ENCODE data around the gene HUS1B.
A peak's percentile ranks its signal among the peaks of the same experiment; 100 is the strongest.
"Not testable (repeated sequence)": the region's sequence is repeated elsewhere in the genome, so short reads cannot be mapped to it uniquely, and the experiment has no call there.

HUS1B gene

DNA sequence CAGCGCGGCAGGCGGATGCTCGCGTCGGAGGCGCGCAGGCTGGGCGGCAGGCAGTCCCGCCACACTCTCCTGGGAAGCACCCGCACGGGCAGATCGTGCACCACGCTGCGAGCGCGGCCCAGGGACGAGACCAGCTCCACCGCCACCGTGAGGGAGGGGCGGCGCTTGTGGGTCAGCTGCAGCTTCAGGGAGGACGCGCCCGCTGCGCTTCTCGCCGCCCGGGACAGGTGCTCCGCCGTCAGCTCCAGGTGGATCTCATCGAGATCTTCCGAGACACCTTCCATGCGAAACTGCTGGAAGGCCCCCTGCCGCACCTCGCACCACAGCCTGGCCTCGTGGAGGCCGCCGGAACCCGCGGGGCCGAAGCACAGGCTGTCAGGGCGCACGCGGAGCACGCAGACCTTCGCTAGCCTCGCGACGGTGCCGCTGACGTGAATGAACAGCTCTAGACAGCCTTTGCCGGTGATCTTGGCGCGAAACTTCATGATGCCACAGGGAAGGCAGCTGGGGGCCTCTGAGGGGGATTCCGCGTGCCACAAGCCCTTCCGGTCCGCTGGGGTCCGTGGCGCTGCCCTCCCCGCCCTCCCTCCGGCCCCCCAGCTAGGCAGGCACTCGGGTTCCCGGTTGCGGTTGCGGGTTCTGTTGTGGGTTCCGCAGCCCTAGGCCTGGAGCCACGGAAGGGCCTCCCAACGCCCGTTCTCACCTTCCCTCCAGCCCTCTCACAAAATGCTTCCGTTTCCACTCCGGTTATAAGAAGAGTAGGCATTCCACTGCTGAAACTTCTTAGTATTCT lies at the start of gene HUS1B:
HUS1B (minus strand) TSS at position 641 of the 793 bp plus-strand sequence; CDS start at position 485, 156 bp downstream.
- no peak for DNase-seq

DNA sequence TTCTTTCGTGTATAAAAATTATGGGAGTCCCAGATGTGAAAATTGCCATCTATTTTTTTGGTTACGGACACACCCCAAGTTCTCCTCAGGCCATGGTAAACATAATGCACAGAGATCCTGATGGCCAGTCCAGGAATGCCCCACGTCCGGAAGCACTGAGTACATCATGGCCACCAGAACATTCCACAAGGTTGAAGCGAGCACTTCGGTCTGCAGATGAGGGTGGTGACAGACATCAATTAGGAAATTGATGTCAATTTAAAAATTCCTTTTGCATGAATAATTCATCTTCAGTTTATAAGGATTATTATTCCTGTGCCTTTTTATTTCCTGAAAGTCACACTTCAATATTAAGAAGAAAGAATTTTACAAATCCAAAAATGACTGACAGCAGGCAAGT lies 49.2 kb upstream of the HUS1B start:
- no peak for DNase-seq

- DNase-seq: no peak
Measured at GRCh38 chr6:705047-705446, 48.1 kb upstream of the HUS1B start.

DNA sequence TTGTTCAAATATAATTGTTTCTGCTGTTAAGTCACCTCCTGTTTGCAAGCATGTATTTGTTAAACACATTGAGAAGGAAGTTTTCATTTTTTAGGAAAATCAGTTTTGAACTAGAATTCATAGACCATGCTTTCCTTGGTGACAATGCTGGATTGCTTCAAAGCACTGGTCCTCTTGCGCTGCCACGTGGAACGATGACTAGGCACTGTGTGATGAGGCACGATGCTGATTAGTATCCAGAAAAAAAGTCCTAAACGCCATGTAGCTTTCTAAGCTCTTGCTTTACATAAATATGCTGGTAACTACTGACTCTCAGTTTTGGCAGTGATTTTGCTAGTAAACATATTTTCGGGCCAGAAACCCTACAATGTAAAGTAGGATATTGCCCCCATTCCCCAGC lies 47.1 kb upstream of the HUS1B start:
- no peak for DNase-seq

DNA sequence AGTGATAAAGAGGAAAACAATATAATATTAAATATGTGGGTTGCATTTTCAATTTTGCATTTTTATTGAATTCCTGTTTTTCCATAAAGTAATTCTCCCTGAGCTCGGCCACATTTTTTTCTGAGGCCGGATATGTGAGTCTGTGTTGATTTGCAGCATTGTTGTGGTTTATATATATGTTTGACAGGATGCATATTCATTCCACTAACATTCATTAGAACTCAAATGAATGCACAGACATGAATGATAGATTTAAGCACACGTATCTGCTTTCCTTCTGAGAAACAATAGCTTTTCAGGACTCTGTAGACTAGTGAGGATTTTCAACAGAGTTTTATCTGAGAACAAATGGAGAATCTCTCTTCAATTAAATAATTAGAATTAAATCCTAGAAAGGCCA lies 46.7 kb upstream of the HUS1B start:
- no peak for DNase-seq

DNA sequence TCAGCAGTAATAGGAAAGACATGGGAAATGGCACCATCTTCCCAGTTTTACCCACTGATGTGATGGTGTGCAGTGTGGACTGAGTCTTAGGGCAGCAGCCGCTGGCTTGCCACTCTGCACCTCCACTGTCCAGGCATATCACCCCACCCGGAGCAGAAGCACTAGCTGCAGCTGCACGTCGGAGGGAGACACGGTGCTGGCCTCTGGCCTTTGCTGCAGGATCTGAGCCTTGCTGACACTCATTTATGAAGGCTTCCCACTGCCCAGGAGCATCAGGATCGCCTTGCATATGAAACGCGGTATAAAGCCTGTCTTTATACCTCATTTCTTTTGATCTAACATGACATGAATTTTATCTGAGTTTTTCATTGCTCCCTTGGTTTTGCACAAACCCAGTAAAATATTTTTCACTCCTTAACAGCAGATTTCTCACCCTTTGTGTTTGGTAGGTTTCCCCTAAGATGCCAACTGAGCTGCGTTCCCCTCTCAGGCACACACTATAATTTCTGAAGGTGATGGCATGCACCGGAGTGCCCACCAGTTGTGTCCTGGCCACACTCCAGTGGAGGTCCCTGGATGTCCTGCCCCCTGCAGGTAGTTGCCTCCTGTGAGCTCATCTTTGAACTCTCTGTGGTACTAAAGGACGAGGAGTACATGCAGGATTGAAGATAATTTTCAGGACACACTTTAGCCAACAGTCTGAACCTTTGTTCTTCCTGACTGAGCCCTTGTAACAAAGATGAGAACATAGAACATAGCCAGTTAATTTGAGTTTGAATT lies 45.0 kb upstream of the HUS1B start:
- DNase-seq: no peak

DNA sequence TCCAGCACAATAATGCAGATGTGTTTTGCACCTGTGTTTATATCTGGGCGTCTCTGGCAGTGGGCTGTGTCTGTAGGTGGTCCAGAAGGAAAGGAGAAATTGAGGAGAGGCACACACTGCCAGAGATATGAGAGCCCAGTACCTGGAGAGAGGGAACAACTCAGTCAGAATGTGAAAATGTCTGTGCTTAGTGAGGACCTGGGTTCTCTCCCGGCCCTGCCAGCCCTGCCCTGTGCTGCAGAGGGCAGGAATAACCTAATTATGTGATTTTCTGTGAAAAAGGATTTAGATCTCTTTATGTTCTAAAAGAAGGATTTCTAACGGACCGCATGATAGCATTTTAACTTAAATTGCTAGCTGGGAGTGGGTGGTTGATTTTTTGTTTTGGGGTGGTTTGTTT lies 44.3 kb upstream of the HUS1B start:
- DNase-seq: no peak

- DNase-seq: no peak
Measured at GRCh38 chr6:700490-700889, 43.6 kb upstream of the HUS1B start.

DNA sequence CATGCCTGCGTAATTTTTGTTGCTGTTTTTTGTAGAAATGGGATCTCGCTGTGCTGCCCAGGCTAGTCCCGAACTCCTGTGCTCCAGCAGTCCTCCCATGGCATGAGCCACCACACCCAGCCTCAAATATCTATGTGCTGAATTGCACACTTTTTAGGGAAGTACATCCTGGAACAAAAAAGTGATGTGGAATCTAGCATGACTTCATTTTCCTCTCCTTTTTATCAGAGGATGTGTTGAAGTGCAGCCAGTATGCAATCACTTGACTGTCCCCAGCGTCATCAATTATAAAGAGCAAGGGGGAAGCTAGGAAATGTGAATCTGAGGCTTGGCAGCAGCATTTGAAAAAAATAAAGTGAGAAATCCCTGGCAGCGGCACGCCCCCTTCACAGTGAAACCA lies 42.4 kb upstream of the HUS1B start:
- no peak for DNase-seq

DNA sequence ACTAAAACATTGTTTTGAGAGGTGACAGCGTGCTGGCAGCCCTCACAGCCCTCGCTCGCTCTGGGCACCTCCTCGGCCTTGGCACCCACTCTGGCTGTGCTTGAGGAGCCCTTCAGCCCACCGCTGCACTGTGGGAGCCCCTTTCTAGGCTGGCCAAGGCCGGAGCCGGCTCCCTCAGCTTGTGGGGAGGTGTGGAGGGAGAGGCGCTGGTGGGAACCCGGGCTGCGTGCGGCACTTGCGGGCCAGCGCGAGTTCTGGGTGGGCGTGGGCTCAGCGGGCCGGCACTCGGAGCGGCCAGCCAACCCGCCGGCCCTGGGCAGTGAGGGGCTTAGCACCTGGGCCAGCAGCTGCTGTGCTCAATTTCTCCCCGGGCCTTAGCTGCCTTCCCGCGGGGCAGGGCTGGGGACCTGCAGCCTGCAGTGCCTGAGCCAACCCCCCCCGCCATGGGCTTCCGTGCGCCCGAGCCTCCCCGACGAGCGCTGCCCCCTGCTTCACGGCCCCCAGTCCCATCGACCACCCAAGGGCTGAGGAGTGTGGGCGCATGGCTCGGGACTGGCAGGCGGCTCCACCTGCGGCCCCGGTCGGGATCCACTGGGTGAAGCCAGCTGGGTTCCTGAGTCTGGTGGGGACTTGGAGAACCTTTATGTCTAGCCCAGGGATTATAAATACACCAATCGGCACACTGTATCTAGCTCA lies 37.7 kb upstream of the HUS1B start:
- DNase-seq: not testable (repeated sequence)

GRCh38 chr6:693723-694009 lies 36.8 kb upstream of the HUS1B start:
- no peak for DNase-seq

GRCh38 chr6:692858-693722 lies 36.2 kb upstream of the HUS1B start, which contains the start of gene EXOC2:
EXOC2 (minus strand) TSS chr6:693139; CDS start chr6:637818, 55,321 bp downstream.
- no peak for DNase-seq

- DNase-seq: peak; percentile 19
Measured at GRCh38 chr6:692356-692851, 35.5 kb upstream of the HUS1B start.

DNA sequence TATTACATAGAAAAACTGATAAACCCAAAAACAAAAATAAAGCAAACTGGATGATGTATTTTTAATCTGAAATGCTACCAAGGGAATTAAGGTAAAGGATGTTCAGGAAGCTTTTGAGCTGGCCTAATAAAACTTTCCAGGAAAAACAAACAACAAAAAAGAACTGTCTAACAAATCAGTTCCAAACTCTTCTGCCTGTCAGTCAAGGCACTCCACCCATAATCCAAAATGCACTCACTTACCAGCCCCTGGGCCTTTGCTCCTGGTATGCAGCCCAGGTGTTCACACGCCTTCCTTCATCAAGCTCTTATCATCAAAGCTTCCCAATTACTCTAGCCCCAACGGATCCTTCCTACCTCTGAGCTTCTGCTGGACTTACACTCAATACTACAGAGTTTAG lies 32.3 kb upstream of the HUS1B start:
- no peak for DNase-seq

DNA sequence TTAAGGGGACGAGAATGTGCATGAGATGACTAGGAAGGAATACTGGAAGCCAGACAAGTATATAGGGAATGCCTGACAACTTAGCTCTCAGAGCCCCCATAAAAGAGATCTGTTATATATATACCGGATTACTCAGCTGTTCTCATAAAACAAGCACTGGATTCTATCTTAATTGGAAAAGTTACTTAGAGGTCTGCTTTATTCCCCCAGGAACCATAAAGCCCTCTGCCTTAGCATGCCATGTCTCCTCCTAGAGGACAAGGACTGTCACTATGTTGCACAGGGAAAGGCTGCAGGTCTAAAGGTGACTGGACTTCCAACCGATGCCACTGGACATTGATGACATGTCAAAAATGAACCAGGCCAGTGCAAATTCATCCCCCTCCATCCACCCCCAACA lies 29.6 kb upstream of the HUS1B start:
- DNase-seq: peak; percentile 5

DNA sequence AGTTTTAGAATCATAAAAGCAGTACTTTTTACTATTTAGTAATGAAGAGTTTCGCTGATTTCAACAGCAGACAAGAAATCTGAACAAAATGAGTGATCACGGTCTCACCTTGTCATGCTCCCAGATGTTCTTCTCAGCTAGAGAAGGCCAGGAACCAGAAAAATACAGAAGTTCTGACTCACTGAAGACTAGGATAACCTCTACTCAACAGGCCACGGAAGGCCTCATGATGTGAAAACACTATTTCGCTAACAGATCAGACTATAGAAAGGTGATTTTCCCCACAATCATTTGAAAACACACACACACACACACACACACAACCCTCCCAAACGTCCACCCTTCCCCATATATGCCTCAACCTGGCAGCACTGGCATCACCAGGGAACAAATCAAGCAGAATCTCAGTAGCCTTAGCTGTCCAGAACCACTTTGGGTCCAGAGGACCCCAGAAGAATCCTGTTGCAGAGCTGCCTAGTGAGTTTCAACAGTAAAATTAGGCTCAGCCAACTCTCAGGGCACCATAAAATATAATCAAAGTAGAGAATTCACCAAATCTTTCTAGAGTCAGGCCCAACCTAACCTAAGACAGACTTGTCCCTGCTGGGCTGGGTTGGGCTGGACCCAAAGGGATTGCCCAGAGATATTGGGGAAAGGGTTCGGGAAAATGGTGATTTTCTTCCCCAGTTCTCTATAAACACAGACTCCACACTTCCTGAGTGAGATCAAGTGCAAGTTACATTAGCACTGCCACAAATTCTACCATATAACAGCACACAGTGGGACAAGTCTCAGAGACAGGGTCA lies 28.1 kb upstream of the HUS1B start:
- DNase-seq: no peak

GRCh38 chr6:683742-684440 lies 27.0 kb upstream of the HUS1B start:
- DNase-seq: peak; percentile 89

DNA sequence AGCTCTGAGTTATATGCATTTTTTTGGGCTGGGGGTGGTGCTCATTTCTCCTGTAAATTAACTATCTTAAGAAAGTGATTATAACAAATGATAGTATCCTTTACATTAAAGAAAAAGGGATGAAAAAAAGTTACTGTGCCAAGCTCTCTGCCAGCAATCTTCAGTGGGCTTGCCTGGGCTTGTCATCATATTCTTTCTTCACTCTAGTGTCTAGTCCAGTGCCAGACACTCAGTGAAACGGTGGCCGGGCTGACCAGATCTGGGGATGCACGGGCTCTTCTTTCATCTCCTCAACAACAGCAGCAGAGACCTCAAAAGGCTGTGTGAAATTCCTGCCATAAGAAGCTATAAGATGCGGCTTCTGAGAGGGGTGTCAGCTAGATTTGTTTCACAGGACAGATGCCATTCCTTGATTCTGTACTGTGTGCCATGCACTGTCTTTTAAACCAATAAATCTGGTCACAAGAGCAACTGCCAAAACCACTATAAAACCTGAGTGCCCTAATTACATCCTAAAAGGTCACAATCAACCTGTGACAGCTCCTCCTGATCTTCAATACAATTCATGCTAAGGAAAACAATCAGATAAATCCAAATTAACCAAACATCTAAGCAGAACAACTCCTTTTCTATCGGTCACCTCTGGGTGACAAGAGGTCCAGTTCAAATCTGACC lies 23.9 kb upstream of the HUS1B start:
- DNase-seq: no peak

GRCh38 chr6:680251-680650 lies 23.4 kb upstream of the HUS1B start:
- DNase-seq: no peak

DNA sequence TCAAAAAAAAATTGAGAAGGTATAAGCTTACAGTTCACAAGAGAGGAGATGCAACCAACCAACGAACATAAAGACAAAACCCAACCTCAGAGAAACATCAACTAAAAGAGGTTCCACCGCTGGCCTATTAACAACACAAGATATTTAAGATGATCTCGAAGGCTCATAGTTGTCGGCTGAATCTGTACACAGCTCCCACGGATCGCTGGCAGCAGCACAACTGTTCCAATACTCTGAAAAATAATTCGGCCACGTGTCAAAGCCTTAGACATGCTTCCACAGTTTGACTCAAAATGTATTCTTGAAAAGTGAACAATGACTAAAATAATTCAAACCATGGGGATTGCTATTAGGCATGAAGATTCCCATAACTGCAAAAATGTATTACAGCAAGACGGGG lies 22.4 kb upstream of the HUS1B start:
- no peak for DNase-seq

DNA sequence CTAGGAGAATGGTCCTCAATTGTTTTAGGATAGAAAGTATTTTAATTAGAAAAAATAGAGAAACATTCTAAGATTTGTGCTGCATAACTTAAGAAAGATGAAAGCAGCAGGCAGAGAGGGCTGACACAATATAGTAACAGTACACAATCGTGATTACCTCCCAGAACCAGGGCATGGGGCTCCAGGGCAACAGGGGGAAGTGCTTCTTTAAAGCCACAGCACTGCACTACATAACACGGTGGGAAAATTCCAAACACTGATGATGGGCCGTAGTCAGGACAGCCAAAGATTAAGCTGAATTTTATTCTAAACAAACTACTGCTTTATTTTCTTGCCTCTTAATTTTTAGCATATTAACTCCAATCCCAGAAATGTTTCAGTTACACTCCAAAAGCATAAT lies 21.6 kb upstream of the HUS1B start:
- no peak for DNase-seq

Data from NCI-H524 treated with DMSO at 0.1 percent for 48 hours (cell line).